Smooth muscle cell of trachea (primary cell): Measurements from ENCODE around the gene PIH1D2. TPM values are rescaled to one million over a fixed set of nuclear protein-coding genes. Genes with fewer than 3 reads are reported as not detected.

Experiments
- total RNA-seq: library from RNA; depleted of rRNA; stranded (reverse); fragments of >200 nt; gene quantifications from 2 replicates; pipeline ENCODE4 v1.2.1, GENCODE V29; 2014

The PIH1D2 gene, protein sequence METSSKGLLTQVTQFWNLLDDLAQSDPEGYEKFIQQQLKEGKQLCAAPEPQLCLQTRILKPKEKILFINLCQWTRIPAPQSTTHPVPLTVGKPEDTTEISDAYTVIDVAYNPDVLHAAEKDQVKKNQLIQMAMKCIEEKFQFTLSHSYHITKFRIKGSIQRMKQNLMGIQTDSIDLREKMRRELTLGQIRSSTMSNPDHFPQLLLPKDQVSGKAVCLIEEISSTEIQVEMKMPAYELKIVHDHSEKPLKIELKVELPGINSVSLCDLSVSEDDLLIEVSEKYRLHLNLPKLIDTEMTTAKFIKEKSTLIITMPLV
- 1.5 and 4.4 TPM in 2 replicates for total RNA-seq

GRCh38 chr11:112073941-112074811 is at the start of gene PIH1D2, which contains the start of gene NKAPD1:
Gene PIH1D2, minus strand, starts transcription at chr11:112074017. Its CDS starts 843 bp downstream, at chr11:112073174.
Gene NKAPD1, plus strand, starts transcription at chr11:112074299. Its CDS starts 1,276 bp downstream, at chr11:112075575.

GRCh38 chr11:112086422-112087191 is 12.8 kb upstream of the PIH1D2 start, which contains the start of the genes SDHD and TIMM8B:
Gene SDHD, plus strand, starts transcription at chr11:112086873. Its CDS starts 35 bp downstream, at chr11:112086908.
Gene TIMM8B, minus strand, starts transcription at chr11:112086756. Its CDS starts 33 bp downstream, at chr11:112086723.

GRCh38 chr11:112024773-112025678 is 48.8 kb downstream of the PIH1D2 start, which contains the start of gene DLAT:
Gene DLAT, plus strand, starts transcription at chr11:112025408. Its CDS starts 65 bp downstream, at chr11:112025473.

Other genes starting within 250 kb of the PIH1D2 start
- 31.3 and 39.9 TPM in 2 replicates for gene ALG9, start 202.4 kb downstream of the PIH1D2 start, total RNA-seq
- gene FDXACB1, start 194.9 kb downstream of the PIH1D2 start, total RNA-seq: 3.5 and 4.1 TPM in 2 replicates
- gene CFAP68, start 194.5 kb downstream of the PIH1D2 start, total RNA-seq: 10.5 and 15.5 TPM in 2 replicates
- 8.7 and 48.3 TPM in 2 replicates for gene CRYAB, start 162.2 kb downstream of the PIH1D2 start, total RNA-seq
- 0.58 and 0.99 TPM in 2 replicates for gene HSPB2, start 161.3 kb downstream of the PIH1D2 start, total RNA-seq
- 0.66 TPM in 1 of 2 replicates, not detected in the other for gene C11orf52, start 155.1 kb downstream of the PIH1D2 start, total RNA-seq
- 17.2 and 22.0 TPM in 2 replicates for gene DIXDC1, start 136.7 kb downstream of the PIH1D2 start, total RNA-seq
- gene DLAT, start 48.6 kb downstream of the PIH1D2 start, total RNA-seq: 26.1 and 31.9 TPM in 2 replicates
- gene NKAPD1, start 282 bp upstream of the PIH1D2 start, total RNA-seq: 16.4 and 18.3 TPM in 2 replicates
- 27.5 and 37.2 TPM in 2 replicates for gene TIMM8B, start 12.7 kb upstream of the PIH1D2 start, total RNA-seq
- gene SDHD, start 12.9 kb upstream of the PIH1D2 start, total RNA-seq: 188 and 273 TPM in 2 replicates
- 0.33 and 0.87 TPM in 2 replicates for gene IL18, start 90.1 kb upstream of the PIH1D2 start, total RNA-seq
- 0.15 TPM in 1 of 2 replicates, not detected in the other for gene TEX12, start 93.4 kb upstream of the PIH1D2 start, total RNA-seq
- gene BCO2, start 101.5 kb upstream of the PIH1D2 start, total RNA-seq: 1.5 and 4.4 TPM in 2 replicates
- gene PTS, start 152.4 kb upstream of the PIH1D2 start, total RNA-seq: 27.6 and 43.9 TPM in 2 replicates
- not detected in 2 replicates for gene PLET1, start 186.8 kb upstream of the PIH1D2 start, total RNA-seq